GM12864 (cell line): Measurements from ENCODE around the gene MAP3K14.

Source experiments
- DNase-seq: peaks from one replicate; pipeline ENCODE4 v3.0.0-alpha.2; 2011; ENCODE audit warnings: low read depth
- H3K4me3 ChIP-seq: 2 replicates; pipeline ENCODE4 v1.5.1; 2011; ENCODE audit warnings: mild to moderate bottlenecking, low read depth, low read length, control low read depth
- CTCF ChIP-seq: IDR thresholded peaks from 2 replicates; pipeline ENCODE4 v1.5.1; 2011; ENCODE audit warnings: low read depth, mild to moderate bottlenecking, moderate library complexity, low read length, control low read depth, inconsistent platforms; ENCODE audit errors: missing control alignments

The MAP3K14 gene

DNA sequence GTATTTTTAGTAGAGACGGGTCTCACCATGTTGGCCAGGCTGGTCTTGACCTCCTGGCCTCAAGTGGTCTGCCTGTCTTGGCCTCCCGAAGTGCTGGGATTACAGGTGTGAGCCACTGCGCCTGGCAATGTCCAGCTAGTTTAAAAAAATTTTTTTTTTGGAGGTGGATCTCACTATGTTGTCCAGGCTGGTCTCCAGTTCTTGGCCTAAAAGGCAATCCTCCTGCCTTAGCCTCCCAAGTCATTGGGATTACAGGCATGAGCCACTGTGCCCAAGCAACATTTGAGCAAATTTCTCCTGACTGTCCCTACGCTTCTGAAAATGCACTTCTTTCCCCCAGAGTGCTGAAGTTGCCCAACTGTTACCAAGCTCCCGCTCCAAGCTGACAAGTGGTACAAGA lies 8.0 kb downstream of the MAP3K14 start:
- no peak for DNase-seq
- no peak for TF ChIP-seq CTCF
- H3K4me3 ChIP-seq, result no peak overlapping the region

DNA sequence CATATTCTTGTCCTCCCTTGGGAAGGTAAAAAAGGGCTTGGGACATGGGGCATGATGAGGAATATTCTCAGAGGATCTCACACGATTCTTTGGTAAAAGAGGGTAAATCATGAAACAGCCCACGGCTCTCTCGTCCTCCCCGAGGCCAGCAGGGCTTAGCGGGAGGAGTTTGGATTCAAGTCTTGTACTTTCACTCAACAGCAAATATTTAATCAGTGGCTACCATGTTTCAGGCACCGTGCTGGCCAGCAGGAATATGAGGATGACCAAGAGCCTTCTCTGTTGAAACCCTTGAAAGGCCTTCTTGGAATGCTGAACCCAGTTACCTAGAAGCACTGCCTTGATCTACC lies 8.8 kb downstream of the MAP3K14 start:
- TF ChIP-seq CTCF, result no peak
- no peak for DNase-seq
- peak overlapping the region; percentile 7; the same call in 1 of the 2 replicates for H3K4me3 ChIP-seq

GRCh38 chr17:45307290-45308015 lies 9.4 kb downstream of the MAP3K14 start:
- H3K4me3 ChIP-seq, result peak overlapping the region; percentile 7; the same call in 1 of the 2 replicates
- no peak for TF ChIP-seq CTCF
- peak; percentile 83 for DNase-seq

- DNase-seq, result no peak
- no peak overlapping the region for H3K4me3 ChIP-seq
- no peak for TF ChIP-seq CTCF
These were observed 10.2 kb downstream of the MAP3K14 start for GRCh38 chr17:45306623-45307022.

GRCh38 chr17:45306094-45306493 lies 10.7 kb downstream of the MAP3K14 start:
- no peak overlapping the region for H3K4me3 ChIP-seq
- no peak for DNase-seq
- TF ChIP-seq CTCF, result no peak

DNA sequence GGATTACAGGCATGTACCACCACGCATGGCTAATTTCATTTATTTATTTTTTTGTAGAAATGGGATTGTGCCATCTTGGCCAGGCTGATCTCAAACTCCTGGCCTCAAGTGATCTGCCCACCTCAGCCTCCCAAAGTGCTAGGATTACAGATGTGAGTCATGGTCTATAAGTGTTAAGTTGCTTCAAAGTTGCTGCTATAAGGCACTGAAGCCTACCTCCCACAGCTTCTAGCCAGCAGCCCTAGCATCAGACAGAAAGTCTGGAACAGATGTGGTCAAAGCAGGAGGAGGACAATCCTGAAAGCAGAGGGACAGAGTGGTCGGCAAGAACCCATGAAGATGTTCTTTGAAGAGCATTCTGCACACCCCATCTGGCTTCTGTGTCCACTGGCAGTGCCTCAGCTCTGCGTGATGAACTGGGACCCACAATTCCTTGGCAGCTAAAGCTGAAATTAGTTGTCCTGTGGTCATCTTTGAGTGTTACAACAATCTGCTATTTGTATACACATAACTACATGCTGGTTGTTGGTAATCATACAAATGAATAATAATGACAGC lies 11.2 kb downstream of the MAP3K14 start:
- DNase-seq, result no peak
- no peak overlapping the region for H3K4me3 ChIP-seq
- no peak for TF ChIP-seq CTCF
